Upper lobe of right lung (tissue), 1 donor: Measurements from ENCODE around the gene PLP2. TPM values are rescaled to one million over a fixed set of nuclear protein-coding genes. Genes with fewer than 3 reads are reported as not detected.

Experiments
- ATAC-seq: fragments of 200-7000 bp; cut with Tn5 transposase; one replicate; pipeline ENCODE4 v1.9.1; 2020; ENCODE audit warnings: mild to moderate bottlenecking, moderate library complexity
- DNase-seq: peaks from one replicate; pipeline ENCODE4 v3.0.0-alpha.2; 2020
- H3K27ac ChIP-seq: fragments of 200-600 bp; one replicate; pipeline ENCODE4 v1.8.0; 2022
- H3K27me3 ChIP-seq: fragments of 200-600 bp; one replicate; pipeline ENCODE4 v1.8.0; 2022; ENCODE audit warnings: mild to moderate bottlenecking
- H3K36me3 ChIP-seq: fragments of 200-600 bp; one replicate; pipeline ENCODE4 v1.8.0; 2022
- H3K4me1 ChIP-seq: fragments of 200-600 bp; one replicate; pipeline ENCODE4 v1.8.0; 2022
- H3K4me3 ChIP-seq: fragments of 200-600 bp; one replicate; pipeline ENCODE4 v1.8.0; 2022; ENCODE audit warnings: mild to moderate bottlenecking
- H3K9me3 ChIP-seq: fragments of 200-600 bp; one replicate; pipeline ENCODE4 v1.8.0; 2022
- CTCF ChIP-seq: fragments of 200-600 bp; IDR thresholded peaks from one replicate; pipeline ENCODE4 v1.8.0; 2022; ENCODE audit warnings: antibody characterized with exemption
- intact Hi-C: fragments of 100-400 bp; cut with DNase I; formaldehyde crosslinking; loops from one replicate; pipeline ENCODE4 v1.11.0; 2022
- total RNA-seq: library from RNA; stranded (reverse); fragmentation: NEBNext Ultra II Directional; extraction: Animal tissue kit (Norgen Biotek cat#: 25700); gene quantifications from one replicate; pipeline ENCODE4 v1.2.1, GENCODE V29; 2021
- donor health status: DM: no; HTN: yes; CAD: no; lungs with severe emphysema.

PLP2 gene
- total RNA-seq, 1 donor from 2014 or later, result 90.9 TPM

GRCh38 chrX:49187526-49187925 is 15.8 kb downstream of the PLP2 start:
- no peak overlapping the region for H3K4me3 ChIP-seq
- TF ChIP-seq CTCF, result no peak
- H3K27me3 ChIP-seq, result no peaks in the 10 kb centered on the region
- ATAC-seq (no peak), DNase-seq (no peak)
- no peak overlapping the region for H3K27ac ChIP-seq
- H3K36me3 ChIP-seq, result peaks cover 6% of the 10 kb centered on the region
- intact Hi-C loops, result no loop called here
- H3K4me1 ChIP-seq, result peaks cover 4% of the 10 kb centered on the region
- H3K9me3 ChIP-seq, result no peaks in the 10 kb centered on the region

- intact Hi-C loops, result no loop called here
- H3K9me3 ChIP-seq, result no peaks in the 10 kb centered on the region
- no peak overlapping the region for H3K4me3 ChIP-seq
- no peak overlapping the region for H3K27ac ChIP-seq
- DNase-seq (no peak), ATAC-seq (no peak)
- no peak for TF ChIP-seq CTCF
- peaks cover under 1% of the 10 kb centered on the region for H3K36me3 ChIP-seq
- peaks cover 4% of the 10 kb centered on the region for H3K4me1 ChIP-seq
- H3K27me3 ChIP-seq, result no peaks in the 10 kb centered on the region
Observed at GRCh38 chrX:49188468-49189076, 16.9 kb downstream of the PLP2 start.

GRCh38 chrX:49189606-49190005 is 17.9 kb downstream of the PLP2 start:
- Histone ChIP-seq H3K27me3 (no peaks in the 10 kb centered on the region), H3K36me3 (no peaks in the 10 kb centered on the region), H3K4me1 (peaks cover 4% of the 10 kb centered on the region), H3K9me3 (no peaks in the 10 kb centered on the region), H3K4me3 (peak overlapping the region; percentile 50), H3K27ac (peak overlapping the region; percentile 81)
- intact Hi-C loops, result no loop called here
- DNase-seq (no peak), ATAC-seq (no peak)
- TF ChIP-seq CTCF, result no peak

- Histone ChIP-seq H3K4me1 (no peaks in the 10 kb centered on the region), H3K27me3 (no peaks in the 10 kb centered on the region), H3K36me3 (no peaks in the 10 kb centered on the region), H3K4me3 (peak overlapping the region; percentile 54), H3K9me3 (no peaks in the 10 kb centered on the region), H3K27ac (peak overlapping the region; percentile 81)
- peak; percentile 91 for ATAC-seq
- TF ChIP-seq CTCF, result no peak
- peak; percentile 93 for DNase-seq
- intact Hi-C loops, result no loop called here
Observed at GRCh38 chrX:49190821-49191573, 19.3 kb downstream of the PLP2 start.

GRCh38 chrX:49191574-49192011 is 19.9 kb downstream of the PLP2 start:
- Histone ChIP-seq H3K4me1 (no peaks in the 10 kb centered on the region), H3K9me3 (no peaks in the 10 kb centered on the region), H3K27me3 (no peaks in the 10 kb centered on the region), H3K36me3 (no peaks in the 10 kb centered on the region), H3K4me3 (peak overlapping the region; percentile 54), H3K27ac (peak overlapping the region; percentile 76)
- DNase-seq (no peak), ATAC-seq (no peak)
- no peak for TF ChIP-seq CTCF
- intact Hi-C loops, result no loop called here
